GM23338 (cell line): Measurements from ENCODE around the gene INTS3. TPM values are rescaled to one million over a fixed set of nuclear protein-coding genes. Genes with fewer than 3 reads are reported as not detected.

Experiments used
- ATAC-seq: fragments of 200-7000 bp; cut with Tn5 transposase; 3 replicates; pipeline ENCODE4 v1.9.1; 2020
- DNase-seq: peaks from one replicate; pipeline ENCODE4 v3.0.0-alpha.2; 2015; ENCODE audit warnings: low spot score
- H2AFZ ChIP-seq: fragments of 200-600 bp; sonication (generic); 2 replicates; pipeline ENCODE4 v1.8.0; 2016; ENCODE audit warnings: antibody characterized with exemption, mild to moderate bottlenecking, moderate library complexity
- H3F3A ChIP-seq: fragments of 200-600 bp; sonication (generic); replicated peaks from 2 replicates; pipeline ENCODE4 v1.8.0; 2017; ENCODE audit warnings: antibody characterized with exemption, mixed run types, low read depth
- H3K27ac ChIP-seq: fragments of 200-600 bp; sonication (generic); 2 replicates; pipeline ENCODE4 v1.6.1; 2016; ENCODE audit warnings: low read depth
- H3K27me3 ChIP-seq: fragments of 200-600 bp; sonication (generic); 2 replicates; pipeline ENCODE4 v1.8.0; 2016; ENCODE audit warnings: mild to moderate bottlenecking, mixed run types, moderate library complexity; ENCODE audit not compliant: insufficient read depth
- H3K36me3 ChIP-seq: fragments of 200-600 bp; sonication (generic); 2 replicates; pipeline ENCODE4 v1.8.0; 2016; ENCODE audit warnings: mild to moderate bottlenecking; ENCODE audit not compliant: insufficient read depth
- H3K4me1 ChIP-seq: fragments of 200-600 bp; sonication (generic); 2 replicates; pipeline ENCODE4 v1.8.0; 2016; ENCODE audit warnings: mild to moderate bottlenecking, moderate library complexity; ENCODE audit not compliant: insufficient read depth
- H3K4me2 ChIP-seq: fragments of 200-600 bp; sonication (generic); 2 replicates; pipeline ENCODE4 v1.7.1; 2017; ENCODE audit warnings: mixed run types
- H3K4me3 ChIP-seq: fragments of 200-600 bp; sonication (generic); 2 replicates; pipeline ENCODE4 v1.6.1; 2016; ENCODE audit warnings: mixed run types
- H3K79me2 ChIP-seq: fragments of 200-600 bp; sonication (generic); replicated peaks from 2 replicates; pipeline ENCODE4 v1.8.0; 2017; ENCODE audit warnings: mild to moderate bottlenecking; ENCODE audit not compliant: insufficient read depth
- H3K9me2 ChIP-seq: fragments of 200-600 bp; sonication (generic); 2 replicates; pipeline ENCODE4 v1.8.0; 2017; ENCODE audit not compliant: insufficient read depth
- H4K20me1 ChIP-seq: fragments of 200-600 bp; sonication (generic); replicated peaks from 2 replicates; pipeline ENCODE4 v1.8.0; 2017; ENCODE audit warnings: mild to moderate bottlenecking; ENCODE audit not compliant: insufficient read depth
- H3K27ac Mint-ChIP-seq: 2 replicates; pipeline ENCODE4 v1.8.0; 2020; ENCODE audit warnings: inconsistent platforms, mild to moderate bottlenecking, moderate library complexity, mixed read lengths
- H3K27me3 Mint-ChIP-seq: 3 replicates; pipeline ENCODE4 v1.8.0; 2022; ENCODE audit warnings: low read depth, mild to moderate bottlenecking, moderate library complexity, mixed read lengths, inconsistent platforms; ENCODE audit not compliant: insufficient read depth, poor library complexity
- H3K36me3 Mint-ChIP-seq: 3 replicates; pipeline ENCODE4 v1.8.0; 2021; ENCODE audit warnings: low read depth, mild to moderate bottlenecking, inconsistent platforms, moderate library complexity, mixed read lengths
- H3K4me1 Mint-ChIP-seq: 3 replicates; pipeline ENCODE4 v1.8.0; 2020; ENCODE audit warnings: mild to moderate bottlenecking, inconsistent platforms, mixed read lengths
- H3K4me3 Mint-ChIP-seq: 3 replicates; pipeline ENCODE4 v1.8.0; 2021; ENCODE audit warnings: moderate library complexity, mild to moderate bottlenecking, inconsistent platforms, mixed read lengths
- H3K9me3 Mint-ChIP-seq: 3 replicates; pipeline ENCODE4 v1.8.0; 2020; ENCODE audit warnings: moderate library complexity, mild to moderate bottlenecking, inconsistent platforms, mixed read lengths
- CREB1 ChIP-seq: fragments of 250-450 bp; sonication (Bioruptor Pico); IDR thresholded peaks from 2 replicates; pipeline ENCODE4 v1.5.0; 2020; ENCODE audit warnings: low read depth, mild to moderate bottlenecking, moderate library complexity
- ETS1 ChIP-seq: IDR thresholded peaks from 2 replicates; pipeline ENCODE4 v1.6.1; 2016; ENCODE audit warnings: antibody characterized with exemption
- EZH2 ChIP-seq: fragments of 200-600 bp; sonication (generic); IDR thresholded peaks from one replicate; pipeline ENCODE4 v1.8.0; 2017; ENCODE audit warnings: antibody characterized with exemption, mild to moderate bottlenecking, low read depth; ENCODE audit not compliant: unreplicated experiment
- EZH2phosphoT487 ChIP-seq: fragments of 200-600 bp; sonication (generic); IDR thresholded peaks from one replicate; pipeline ENCODE4 v1.8.1; 2018; ENCODE audit warnings: antibody characterized with exemption; ENCODE audit not compliant: unreplicated experiment
- JUNB ChIP-seq: IDR thresholded peaks from one replicate; pipeline ENCODE4 v1.6.1; 2016; ENCODE audit warnings: antibody characterized with exemption; ENCODE audit not compliant: unreplicated experiment
- NANOG ChIP-seq: IDR thresholded peaks from 2 replicates; pipeline ENCODE4 v1.6.1; 2016; ENCODE audit warnings: antibody characterized with exemption, borderline replicate concordance
- POLR2AphosphoS5 ChIP-seq: IDR thresholded peaks from 2 replicates; pipeline ENCODE4 v1.6.1; 2016; ENCODE audit warnings: antibody characterized with exemption, low read depth
- REST ChIP-seq: IDR thresholded peaks from one replicate; pipeline ENCODE4 v1.6.1; 2018; ENCODE audit warnings: antibody characterized with exemption; ENCODE audit not compliant: unreplicated experiment
- STAT1 ChIP-seq: IDR thresholded peaks from one replicate; pipeline ENCODE4 v1.6.1; 2016; ENCODE audit warnings: antibody characterized with exemption; ENCODE audit not compliant: unreplicated experiment
- ZNF114 ChIP-seq: fragments of 250-450 bp; sonication (Bioruptor Pico); IDR thresholded peaks from 2 replicates; pipeline ENCODE4 v1.5.0; 2020; ENCODE audit warnings: mild to moderate bottlenecking, moderate library complexity
- ZNF331 ChIP-seq: fragments of 250-450 bp; sonication (Bioruptor Pico); IDR thresholded peaks from 2 replicates; pipeline ENCODE4 v1.5.0; 2020; ENCODE audit warnings: low read depth, mild to moderate bottlenecking, moderate library complexity
- ZNF462 ChIP-seq: fragments of 250-450 bp; sonication (Bioruptor Pico); IDR thresholded peaks from 2 replicates; pipeline ENCODE4 v1.5.0; 2020; ENCODE audit warnings: mild to moderate bottlenecking, moderate library complexity
- polyA plus RNA-seq: library from polyadenylated mRNA; unstranded; fragments of >200 nt; fragmentation: Nextera tagmentation; extraction: Ambion mirVana; gene quantifications from 2 replicates; pipeline ENCODE4 v1.2.1, GENCODE V29; 2016
- total RNA-seq: library from RNA; depleted of rRNA; stranded (reverse); fragments of >200 nt; shearing (Covaris generic); gene quantifications from 2 replicates; pipeline ENCODE4 v1.2.3, GENCODE V29; 2014
- TF ChIP-seq, protein P1 (sequence below), 2 experiments: fragments of 200-600 bp in 1 of 2; sonication (generic) in 1 of 2; conservative IDR thresholded peaks; 2 replicates each; pipeline versions ENCODE4 v1.5.1 to v1.6.1; 2016 to 2017; ENCODE audit warnings: antibody characterized with exemption in 2 of 2, low read depth in 2 of 2, mild to moderate bottlenecking in 2 of 2, moderate library complexity in 1 of 2

The INTS3 gene
- total and polyA plus RNA-seq, 2 experiments from 2014 or later = 22.7 to 51.3 TPM

DNA sequence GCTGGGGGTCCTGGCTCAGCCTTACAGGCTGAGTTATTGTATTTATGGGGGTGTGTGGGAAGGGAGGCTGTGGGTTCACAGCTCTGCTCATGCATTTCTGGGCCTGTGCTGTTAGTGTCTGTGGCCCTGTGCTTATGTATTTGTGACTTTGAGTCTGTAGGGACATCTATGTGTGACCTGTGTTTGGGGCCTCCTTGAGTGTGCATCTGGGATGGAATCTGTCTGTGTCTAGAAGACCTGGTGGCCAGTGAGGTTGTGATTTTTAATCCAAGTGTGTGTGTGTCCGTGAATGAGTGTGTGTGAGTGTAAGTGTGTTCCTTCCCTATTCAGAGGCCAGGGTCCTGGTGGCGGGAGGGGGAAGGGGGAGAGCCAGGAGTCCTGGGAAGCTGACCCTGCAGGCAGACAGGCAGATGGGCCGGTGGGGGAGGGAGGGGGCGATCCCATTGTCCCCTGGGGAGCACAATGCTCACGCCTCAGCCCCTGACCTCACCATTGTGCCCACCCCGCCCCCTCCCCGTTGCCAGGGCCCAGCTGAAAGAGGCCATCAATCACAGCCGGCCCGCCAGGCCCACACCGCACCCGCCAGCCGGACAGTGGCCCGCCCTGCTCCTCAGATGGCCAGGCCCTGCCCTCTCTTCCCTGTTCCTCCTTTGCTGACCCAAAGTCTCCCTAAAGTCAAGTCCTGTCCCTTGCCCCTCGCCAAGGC lies 66.9 kb downstream of the INTS3 start:
- peak overlapping the region; percentile 71; the same call in 1 of the 2 replicates for H3K4me2 ChIP-seq
- H3F3A ChIP-seq = 0 out of 2 replicates have a peak, but pooled peaks cover 13% of the 10 kb centered on the region
- no peaks in the 10 kb centered on the region for H3K9me2 ChIP-seq
- peaks cover 17% of the 10 kb centered on the region for H3K27me3 Mint-ChIP-seq
- H4K20me1 ChIP-seq = 0 out of 2 replicates have a peak, but pooled peaks cover 3% of the 10 kb centered on the region
- no peak for DNase-seq
- no peak overlapping the region for H3K27ac ChIP-seq
- H3K79me2 ChIP-seq = no peaks in the 10 kb centered on the region
- TF ChIP-seq, protein P1, sequence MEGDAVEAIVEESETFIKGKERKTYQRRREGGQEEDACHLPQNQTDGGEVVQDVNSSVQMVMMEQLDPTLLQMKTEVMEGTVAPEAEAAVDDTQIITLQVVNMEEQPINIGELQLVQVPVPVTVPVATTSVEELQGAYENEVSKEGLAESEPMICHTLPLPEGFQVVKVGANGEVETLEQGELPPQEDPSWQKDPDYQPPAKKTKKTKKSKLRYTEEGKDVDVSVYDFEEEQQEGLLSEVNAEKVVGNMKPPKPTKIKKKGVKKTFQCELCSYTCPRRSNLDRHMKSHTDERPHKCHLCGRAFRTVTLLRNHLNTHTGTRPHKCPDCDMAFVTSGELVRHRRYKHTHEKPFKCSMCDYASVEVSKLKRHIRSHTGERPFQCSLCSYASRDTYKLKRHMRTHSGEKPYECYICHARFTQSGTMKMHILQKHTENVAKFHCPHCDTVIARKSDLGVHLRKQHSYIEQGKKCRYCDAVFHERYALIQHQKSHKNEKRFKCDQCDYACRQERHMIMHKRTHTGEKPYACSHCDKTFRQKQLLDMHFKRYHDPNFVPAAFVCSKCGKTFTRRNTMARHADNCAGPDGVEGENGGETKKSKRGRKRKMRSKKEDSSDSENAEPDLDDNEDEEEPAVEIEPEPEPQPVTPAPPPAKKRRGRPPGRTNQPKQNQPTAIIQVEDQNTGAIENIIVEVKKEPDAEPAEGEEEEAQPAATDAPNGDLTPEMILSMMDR (conservative IDR thresholded peaks at IDR 0.05; ENCODE audit: low read depth in 2 of 2) = no peak
- TF ChIP-seq ZNF462 (CRISPR knock-in tag) = no peak
- TF ChIP-seq JUNB = no peak
- TF ChIP-seq ZNF331 = no peak
- TF ChIP-seq ETS1 = no peak
- no peak for TF ChIP-seq CREB1 (CRISPR knock-in tag)
- no peak for TF ChIP-seq REST
- no peak for TF ChIP-seq EZH2
- no peak for TF ChIP-seq ZNF114
- TF ChIP-seq NANOG = no peak
- no peak for TF ChIP-seq EZH2phosphoT487
- no peak for TF ChIP-seq STAT1
- TF ChIP-seq POLR2AphosphoS5 = no peak
- peak overlapping the region; percentile 54 for H3K27ac Mint-ChIP-seq
- H3K4me1 ChIP-seq = peaks cover 19% of the 10 kb centered on the region
- no peaks in the 10 kb centered on the region for H3K27me3 ChIP-seq
- peak overlapping the region; percentile 45 for H3K4me3 Mint-ChIP-seq
- peak; percentile 9 for ATAC-seq
- no peaks in the 10 kb centered on the region for H3K36me3 ChIP-seq
- 0 out of 2 replicates have a peak overlapping the region, but pooled peaks have one; percentile 23 for H3K4me3 ChIP-seq
- no peaks in the 10 kb centered on the region; the same call in 2 of the 3 replicates for H3K36me3 Mint-ChIP-seq
- no peaks in the 10 kb centered on the region for H3K9me3 Mint-ChIP-seq
- H2AFZ ChIP-seq = peak overlapping the region; percentile 87; the same call in 1 of the 2 replicates
- peaks cover 38% of the 10 kb centered on the region for H3K4me1 Mint-ChIP-seq
